B cell (primary cell): ENCODE measurements around the gene KRTAP10-1. TPM values are rescaled to one million over a fixed set of nuclear protein-coding genes. Genes with fewer than 3 reads are reported as not detected.

ENCODE experiments used
- ATAC-seq: fragments of 200-7000 bp; cut with Tn5 transposase; one replicate; pipeline ENCODE4 v1.10.0; 2021; ENCODE audit warnings: low read depth, mild to moderate bottlenecking, moderate number of reproducible peaks, moderate library complexity
- CTCF ChIA-PET: fragments of 350-600 bp; sonication (Branson Sonifier 250); formaldehyde crosslinking; loops from one replicate; lab custom pipeline; 2021; ENCODE audit warnings: antibody characterized with exemption, inconsistent platforms; lab: Charles Lee
- POLR2A ChIA-PET: fragments of 350-600 bp; sonication (Branson Sonifier 250); formaldehyde crosslinking; loops from one replicate; lab custom pipeline; 2021; ENCODE audit warnings: antibody characterized with exemption; lab: Charles Lee
- DNase-seq: peaks from one replicate; pipeline ENCODE4 v3.0.0; 2013
- H2AFZ ChIP-seq: 2 replicates; pipeline ENCODE4 v1.6.1; 2012; ENCODE audit warnings: mild to moderate bottlenecking, low read depth, low read length; ENCODE audit not compliant: insufficient read depth, poor library complexity, severe bottlenecking
- H3K27ac ChIP-seq, 2 donors: 1 replicate in 1 of 2; 2 replicates in 1 of 2; pipeline ENCODE4 v1.5.1; 2012 to 2013; ENCODE audit warnings: low read length in 2 of 2, mild to moderate bottlenecking in 2 of 2, moderate library complexity in 1 of 2
- H3K27me3 ChIP-seq, 4 experiments: fragments of 200-600 bp in 1 of 4; sonication (generic) in 1 of 4; replicated peaks in 1 of 4; 1 replicate in 2 of 4; 2 replicates in 2 of 4; pipeline versions ENCODE4 v1.6.1 to v1.7.0; 2013 to 2016; ENCODE audit warnings: low read length in 3 of 4, mild to moderate bottlenecking in 2 of 4, mixed read lengths in 1 of 4, moderate library complexity in 1 of 4; ENCODE audit not compliant: insufficient read depth in 4 of 4, control insufficient read depth in 3 of 4; ENCODE audit errors: control extremely low read depth in 1 of 4
- H3K36me3 ChIP-seq, 2 experiments: replicated peaks in 1 of 2; 1 replicate in 1 of 2; 2 replicates in 1 of 2; pipeline versions ENCODE4 v1.6.1 to v1.7.1; 2013; ENCODE audit warnings: low read length in 1 of 2; ENCODE audit not compliant: insufficient read depth in 2 of 2, control insufficient read depth in 1 of 2; ENCODE audit errors: control extremely low read depth in 1 of 2, extremely low read depth in 1 of 2
- H3K4me1 ChIP-seq, 2 donors: fragments of 200-600 bp in 1 of 2; sonication (generic) in 1 of 2; 1 replicate in 1 of 2; 2 replicates in 1 of 2; pipeline versions ENCODE4 v1.5.1 to v1.6.1; 2013 to 2017; ENCODE audit warnings: low read length in 2 of 2; ENCODE audit not compliant: control insufficient read depth in 2 of 2, insufficient read depth in 2 of 2
- H3K4me2 ChIP-seq: replicated peaks from 2 replicates; pipeline ENCODE3; 2012; ENCODE audit warnings: mild to moderate bottlenecking, low read depth, low read length; ENCODE audit not compliant: poor library complexity, severe bottlenecking
- H3K4me3 ChIP-seq, 5 experiments: fragments of 200-600 bp in 1 of 5; sonication (generic) in 1 of 5; 1 replicate in 3 of 5; 2 replicates in 2 of 5; pipeline versions ENCODE4 v1.5.1 to v1.7.0; 2011 to 2016; ENCODE audit warnings: low read length in 4 of 5, mild to moderate bottlenecking in 4 of 5, low read depth in 2 of 5, control low read depth in 1 of 5, moderate library complexity in 1 of 5; ENCODE audit not compliant: insufficient read depth in 1 of 5; ENCODE audit errors: control extremely low read depth in 1 of 5, extremely low read depth in 1 of 5
- H3K79me2 ChIP-seq: fragments of 200-600 bp; sonication (generic); one replicate; pipeline ENCODE4 v1.6.0; 2016; ENCODE audit warnings: low read length; ENCODE audit not compliant: control insufficient read depth, insufficient read depth
- H3K9ac ChIP-seq: fragments of 200-600 bp; sonication (generic); 2 replicates; pipeline ENCODE4 v1.6.1; 2017; ENCODE audit warnings: mild to moderate bottlenecking, low read length, moderate library complexity
- H3K9me3 ChIP-seq, 3 donors: one replicate each; pipeline versions ENCODE4 v1.6.1 to v1.7.1; 2013; ENCODE audit warnings: low read length in 2 of 3; ENCODE audit not compliant: control insufficient read depth in 2 of 3, insufficient read depth in 1 of 3; ENCODE audit errors: control extremely low read depth in 1 of 3
- H4K20me1 ChIP-seq: 2 replicates; pipeline ENCODE4 v1.6.0; 2012; ENCODE audit warnings: mild to moderate bottlenecking, low read length; ENCODE audit not compliant: insufficient read depth, control insufficient read depth, poor library complexity, severe bottlenecking
- H3K27ac Mint-ChIP-seq: one replicate; pipeline ENCODE4 v1.8.0; 2021; ENCODE audit warnings: mixed read lengths
- H3K27me3 Mint-ChIP-seq: one replicate; pipeline ENCODE4 v1.8.0; 2021; ENCODE audit warnings: mixed read lengths
- H3K4me1 Mint-ChIP-seq: one replicate; pipeline ENCODE4 v1.8.0; 2021; ENCODE audit warnings: mixed read lengths
- H3K4me3 Mint-ChIP-seq: one replicate; pipeline ENCODE4 v1.8.0; 2021; ENCODE audit warnings: mixed read lengths
- H3K9me3 Mint-ChIP-seq: one replicate; pipeline ENCODE4 v1.8.0; 2022; ENCODE audit warnings: mixed read lengths; ENCODE audit not compliant: insufficient read depth
- CTCF ChIP-seq: fragments of 200-600 bp; IDR thresholded peaks from one replicate; pipeline ENCODE4 v1.8.0; 2022; ENCODE audit warnings: antibody characterized with exemption, mild to moderate bottlenecking
- EZH2 ChIP-seq: IDR thresholded peaks from 2 replicates; pipeline ENCODE4 v1.6.1; 2012; ENCODE audit warnings: borderline replicate concordance, low read depth, mild to moderate bottlenecking, moderate library complexity, low read length; ENCODE audit not compliant: insufficient read depth, poor library complexity, severe bottlenecking
- WGBS: methylation state at CpG from one replicate; pipeline ENCODE4 v1.1.5; 2013; ENCODE audit warnings: missing lambda C conversion rate; ENCODE audit not compliant: insufficient coverage; 5-methylcytosine and 5-hydroxymethylcytosine counted together
- intact Hi-C: fragments of 100-400 bp; cut with micrococcal nuclease; formaldehyde crosslinking; loops from one replicate; pipeline ENCODE4 v1.10.0; 2022
- polyA plus RNA-seq: library from polyadenylated mRNA; depleted of rRNA; stranded (reverse); fragments of >200 nt; gene quantifications from 2 replicates; pipeline ENCODE4 v1.2.3, GENCODE V29; 2012
- total RNA-seq, 2 donors: library from RNA; stranded (reverse); fragments of 120-200 nt in 1 of 2; gene quantifications; 1 replicate in 1 of 2; 2 replicates in 1 of 2; pipeline versions ENCODE4 v1.2.3 to v1.2.4, GENCODE V29; 2013 to 2022

KRTAP10-1 gene
- total and polyA plus RNA-seq, 2 donors (not counting 1 experiment from before 2014, with no cell fraction given): not detected

- DNase-seq (no peak), ATAC-seq (no peak)
- intact Hi-C loops: loop anchor here (5.0 kb wide), 1 partner anchor 417 kb away; no protein-coding TSS in a partner anchor
- Histone ChIP-seq H3K4me3 (no peak overlapping the region), H4K20me1 (no peaks in the 10 kb centered on the region), H3K27me3 (peaks cover 0 to 6% (median 0%) of the 10 kb centered on the region in 4 experiments), H3K36me3 (no peaks in the 10 kb centered on the region), H3K79me2 (no peaks in the 10 kb centered on the region), H3K4me1 (peaks cover 9 to 11% of the 10 kb centered on the region in 2 donors), H2AFZ (no peak overlapping the region), H3K4me2 (no peak overlapping the region), H3K27ac (no peak overlapping the region), H3K9me3 (peaks cover 0 to 6% (median 0%) of the 10 kb centered on the region in 3 donors), H3K9ac (no peak overlapping the region)
- WGBS: 92% methylated on average over 7 of the region's 11 CpGs
- peaks cover under 1% of the 10 kb centered on the region for H3K27me3 Mint-ChIP-seq
- no peaks in the 10 kb centered on the region for H3K9me3 Mint-ChIP-seq
- TF ChIP-seq EZH2: no peak
- no peak for TF ChIP-seq CTCF
- ChIA-PET POLR2A (no interaction called here), CTCF (interaction anchor here (1.1 kb wide), 1 partner anchor 278 kb away, joined by 6 read pairs; no protein-coding TSS in a partner anchor)
- H3K4me1 Mint-ChIP-seq: peaks cover 5% of the 10 kb centered on the region
- no peak overlapping the region for H3K4me3 Mint-ChIP-seq
- no peak overlapping the region for H3K27ac Mint-ChIP-seq
Observed at GRCh38 chr21:44514746-44515358, 25.1 kb downstream of the KRTAP10-1 start.

- H3K9me3 Mint-ChIP-seq: no peaks in the 10 kb centered on the region
- intact Hi-C loops: loop anchor here (5.0 kb wide), 1 partner anchor 418 kb away; no protein-coding TSS in a partner anchor
- DNase-seq (no peak), ATAC-seq (no peak)
- no peak overlapping the region for H3K4me3 Mint-ChIP-seq
- TF ChIP-seq EZH2: no peak
- no peak overlapping the region for H2AFZ ChIP-seq
- POLR2A ChIA-PET: no interaction called here
- H3K9me3 ChIP-seq: peaks cover 0 to 10% (median 0%) of the 10 kb centered on the region in 3 donors
- no peaks in the 10 kb centered on the region for H4K20me1 ChIP-seq
- H3K27ac ChIP-seq: no peak overlapping the region
- peaks cover 9 to 11% of the 10 kb centered on the region in 2 donors for H3K4me1 ChIP-seq
- CTCF ChIA-PET: interaction anchor here (1.1 kb wide), 1 partner anchor 279 kb away, joined by 6 read pairs; no protein-coding TSS in a partner anchor
- H3K27me3 Mint-ChIP-seq: peaks cover 4% of the 10 kb centered on the region
- H3K4me1 Mint-ChIP-seq: peaks cover 7% of the 10 kb centered on the region
- no peak overlapping the region for H3K4me3 ChIP-seq
- H3K9ac ChIP-seq: no peak overlapping the region
- H3K27ac Mint-ChIP-seq: no peak overlapping the region
- no peak overlapping the region for H3K4me2 ChIP-seq
- WGBS: 98% methylated on average over 7 of the region's 7 CpGs
- H3K79me2 ChIP-seq: no peaks in the 10 kb centered on the region
- H3K36me3 ChIP-seq: no peaks in the 10 kb centered on the region
- peaks cover 0 to 9% (median 2%) of the 10 kb centered on the region in 4 experiments for H3K27me3 ChIP-seq
Observed at GRCh38 chr21:44514218-44514520, 25.8 kb downstream of the KRTAP10-1 start.
